HG02763 (cell line): ENCODE data around the gene RHOD.

Experiments used
- ATAC-seq: cut with Tn5 transposase; IDR thresholded peaks from one replicate; pipeline ENCODE4 v1.9.1; 2021; ENCODE audit warnings: mild to moderate bottlenecking, moderate library complexity; ENCODE audit not compliant: unreplicated experiment

RHOD gene

GRCh38 chr11:67113231-67113721 is 56.6 kb downstream of the RHOD start:
- ATAC-seq = peak; percentile 51

GRCh38 chr11:67114275-67114896 is 57.7 kb downstream of the RHOD start:
- no peak for ATAC-seq

GRCh38 chr11:67116758-67117105 is 60.1 kb downstream of the RHOD start:
- no peak for ATAC-seq

- ATAC-seq = no peak
These were observed 60.5 kb downstream of the RHOD start for GRCh38 chr11:67117176-67117575.

GRCh38 chr11:67117672-67118180 is 61.1 kb downstream of the RHOD start:
- no peak for ATAC-seq

GRCh38 chr11:67118181-67118766 is 61.6 kb downstream of the RHOD start:
- ATAC-seq = peak; percentile 11

GRCh38 chr11:67118801-67119584 is 62.3 kb downstream of the RHOD start, which contains the start of gene KDM2A:
Gene KDM2A (plus strand): TSS chr11:67119263. CDS start chr11:67121317, 2,054 bp downstream.
- peak; percentile 76 for ATAC-seq

GRCh38 chr11:67119585-67120391 is 63.1 kb downstream of the RHOD start:
- peak; percentile 17 for ATAC-seq

- no peak for ATAC-seq
These were observed 63.8 kb downstream of the RHOD start for GRCh38 chr11:67120456-67120855.

GRCh38 chr11:67120881-67121710 is 64.4 kb downstream of the RHOD start:
- ATAC-seq = no peak
